Left lung (tissue), 10 donors: ENCODE data around the gene GPR84. TPM values are rescaled to one million over a fixed set of nuclear protein-coding genes. Genes with fewer than 3 reads are reported as not detected.

Source experiments
- ATAC-seq: fragments of 200-7000 bp; cut with Tn5 transposase; one replicate; pipeline ENCODE4 v1.9.1; 2020; ENCODE audit warnings: moderate library complexity
- DNase-seq, 4 donors: peaks; one replicate each; pipeline ENCODE4 v3.0.0-alpha.2; 2013 to 2020
- H3K27ac ChIP-seq, 2 donors: fragments of 200-600 bp; sonication (generic) in 1 of 2; one replicate each; pipeline versions ENCODE4 v1.5.0 to v1.8.0; 2020 to 2021
- H3K27me3 ChIP-seq, 2 donors: fragments of 200-600 bp; sonication (generic) in 1 of 2; one replicate each; pipeline versions ENCODE4 v1.5.0 to v1.8.0; 2020 to 2021
- H3K36me3 ChIP-seq, 2 donors: fragments of 200-600 bp; sonication (generic) in 1 of 2; one replicate each; pipeline versions ENCODE4 v1.5.0 to v1.8.0; 2020 to 2021
- H3K4me1 ChIP-seq, 2 donors: fragments of 200-600 bp; one replicate each; pipeline ENCODE4 v1.8.0; 2021
- H3K4me3 ChIP-seq, 2 donors: fragments of 200-600 bp; sonication (generic) in 1 of 2; one replicate each; pipeline versions ENCODE4 v1.5.0 to v1.8.0; 2020 to 2021; ENCODE audit warnings: mild to moderate bottlenecking in 1 of 2
- H3K9me3 ChIP-seq, 2 donors: fragments of 200-600 bp; sonication (generic) in 1 of 2; one replicate each; pipeline versions ENCODE4 v1.5.0 to v1.8.0; 2020 to 2021
- intact Hi-C, 2 donors: fragments of 100-400 bp; cut with DNase I; formaldehyde crosslinking; loops; one replicate each; pipeline versions ENCODE4 v1.11.2 to v1.14.2; 2022
- polyA plus RNA-seq, 6 donors: library from polyadenylated mRNA; unstranded; fragments of 120-200 nt; gene quantifications; one replicate each; pipeline ENCODE4 v1.2.1, GENCODE V29; 2013; ENCODE audit not compliant: insufficient read length in 6 of 6
- total RNA-seq, 2 donors: library from RNA; stranded (reverse); fragmentation: NEBNext Ultra II Directional; extraction: Animal tissue kit (Norgen Biotek cat#: 25700); gene quantifications; one replicate each; pipeline ENCODE4 v1.2.1, GENCODE V29; 2021
- TF ChIP-seq, protein P1 (sequence below), 2 donors: fragments of 200-600 bp; sonication (generic) in 1 of 2; IDR thresholded peaks; one replicate each; pipeline versions ENCODE4 v1.5.0 to v1.8.0; 2021; ENCODE audit warnings: antibody characterized with exemption in 2 of 2
- donor health status: DM: no; HTN: yes; CAD: no.
- donor health status: DM: no; HTN: no; CAD: no.

Gene GPR84
- total and polyA plus RNA-seq, 8 donors, result 0.23 to 10.3 (median 0.41) TPM; not detected in 1

DNA sequence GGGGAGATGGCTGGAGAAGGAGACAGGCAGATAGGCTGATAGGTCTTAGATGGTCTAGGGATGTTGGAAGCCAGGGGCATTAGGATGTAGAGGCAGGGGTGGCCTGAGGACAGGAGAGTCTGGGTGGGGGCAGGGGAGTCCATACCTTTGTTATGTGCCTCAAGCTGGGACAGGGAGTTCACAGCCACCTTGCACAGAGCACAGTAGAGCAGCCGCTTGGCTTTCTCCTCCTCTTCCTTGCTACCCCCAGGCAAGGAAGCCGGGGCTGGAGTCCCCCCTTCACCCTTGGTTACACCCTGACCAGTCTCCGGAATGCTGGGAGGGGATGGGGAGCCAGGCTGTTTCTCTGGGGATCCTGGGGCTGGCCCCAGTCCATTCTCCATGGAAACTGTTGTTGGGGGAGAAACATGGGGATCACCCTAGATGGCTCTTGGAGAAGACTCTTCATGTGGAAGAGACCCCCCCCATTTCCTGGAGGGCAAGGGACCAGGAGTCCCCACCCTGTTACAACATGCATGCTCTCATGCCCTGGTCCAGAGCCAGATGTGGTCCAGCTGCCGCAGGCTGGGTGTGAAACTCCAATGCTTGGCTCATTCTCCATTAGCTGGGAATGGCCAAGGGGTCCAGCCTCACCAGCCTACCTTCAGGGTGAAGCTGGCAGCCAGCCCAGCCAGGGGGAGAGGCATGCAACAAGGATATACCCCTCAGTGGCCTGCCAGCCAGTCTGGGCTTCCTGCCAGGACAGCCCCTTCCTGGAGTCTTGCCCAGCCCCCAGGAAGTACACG lies 7.2 kb upstream of the GPR84 start:
- Histone ChIP-seq H3K36me3 (peaks cover 0 to 7% of the 10 kb centered on the region in 2 donors), H3K27me3 (no peaks in the 10 kb centered on the region), H3K4me1 (peaks cover 20 to 67% of the 10 kb centered on the region in 2 donors), H3K9me3 (no peaks in the 10 kb centered on the region), H3K4me3 (no peak overlapping the region), H3K27ac (peak overlapping the region; percentile 13 to 19)
- ATAC-seq, result no peak
- intact Hi-C loops, result no loop called here
- TF ChIP-seq, protein P1, sequence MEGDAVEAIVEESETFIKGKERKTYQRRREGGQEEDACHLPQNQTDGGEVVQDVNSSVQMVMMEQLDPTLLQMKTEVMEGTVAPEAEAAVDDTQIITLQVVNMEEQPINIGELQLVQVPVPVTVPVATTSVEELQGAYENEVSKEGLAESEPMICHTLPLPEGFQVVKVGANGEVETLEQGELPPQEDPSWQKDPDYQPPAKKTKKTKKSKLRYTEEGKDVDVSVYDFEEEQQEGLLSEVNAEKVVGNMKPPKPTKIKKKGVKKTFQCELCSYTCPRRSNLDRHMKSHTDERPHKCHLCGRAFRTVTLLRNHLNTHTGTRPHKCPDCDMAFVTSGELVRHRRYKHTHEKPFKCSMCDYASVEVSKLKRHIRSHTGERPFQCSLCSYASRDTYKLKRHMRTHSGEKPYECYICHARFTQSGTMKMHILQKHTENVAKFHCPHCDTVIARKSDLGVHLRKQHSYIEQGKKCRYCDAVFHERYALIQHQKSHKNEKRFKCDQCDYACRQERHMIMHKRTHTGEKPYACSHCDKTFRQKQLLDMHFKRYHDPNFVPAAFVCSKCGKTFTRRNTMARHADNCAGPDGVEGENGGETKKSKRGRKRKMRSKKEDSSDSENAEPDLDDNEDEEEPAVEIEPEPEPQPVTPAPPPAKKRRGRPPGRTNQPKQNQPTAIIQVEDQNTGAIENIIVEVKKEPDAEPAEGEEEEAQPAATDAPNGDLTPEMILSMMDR (IDR thresholded peaks at IDR 0.05), result no peak
- DNase-seq, result peak in 2 of 4 donors; percentile 73 to 89

DNA sequence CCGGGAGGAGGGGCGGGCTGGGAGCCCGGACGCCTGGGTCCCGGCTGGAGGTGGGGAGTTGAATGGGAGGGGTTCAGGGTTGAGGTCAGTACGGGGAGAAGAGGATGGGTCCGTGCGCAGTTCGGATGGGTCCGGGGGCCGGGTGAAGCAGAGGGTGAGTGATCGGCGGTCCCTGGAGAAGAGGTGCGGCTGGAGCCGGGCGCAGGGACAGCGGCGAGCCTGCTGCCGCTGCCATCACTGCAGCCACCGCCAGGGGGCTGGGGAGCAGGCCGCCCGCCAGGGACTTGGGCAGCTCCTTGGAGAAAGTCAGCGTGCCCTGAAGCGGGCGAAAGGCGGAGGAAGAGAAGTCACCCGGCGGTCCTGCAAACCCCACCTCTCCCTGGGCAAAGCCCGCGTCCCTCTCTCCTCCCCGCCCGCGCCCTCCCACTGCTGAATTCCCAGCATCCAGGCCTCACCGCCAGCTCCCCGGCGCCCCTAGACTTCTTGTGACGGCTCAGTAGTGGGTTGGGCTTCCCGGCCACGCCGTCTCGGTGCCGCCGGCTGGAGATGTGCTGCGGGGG lies 6.0 kb upstream of the GPR84 start:
- ATAC-seq (peak; percentile 85), DNase-seq (peak; percentile 70 to 91 (median 82))
- Histone ChIP-seq H3K27ac (peak overlapping the region in 1 of 2 donors; percentile 4), H3K4me3 (peak overlapping the region in 1 of 2 donors; percentile 9), H3K27me3 (no peaks in the 10 kb centered on the region), H3K36me3 (peaks cover 0 to under 1% of the 10 kb centered on the region in 2 donors), H3K4me1 (peaks cover 20 to 74% of the 10 kb centered on the region in 2 donors), H3K9me3 (no peaks in the 10 kb centered on the region)
- intact Hi-C loops, result no loop called here
- TF ChIP-seq, protein P1 (IDR thresholded peaks at IDR 0.05), result peak; percentile 86 to 92

DNA sequence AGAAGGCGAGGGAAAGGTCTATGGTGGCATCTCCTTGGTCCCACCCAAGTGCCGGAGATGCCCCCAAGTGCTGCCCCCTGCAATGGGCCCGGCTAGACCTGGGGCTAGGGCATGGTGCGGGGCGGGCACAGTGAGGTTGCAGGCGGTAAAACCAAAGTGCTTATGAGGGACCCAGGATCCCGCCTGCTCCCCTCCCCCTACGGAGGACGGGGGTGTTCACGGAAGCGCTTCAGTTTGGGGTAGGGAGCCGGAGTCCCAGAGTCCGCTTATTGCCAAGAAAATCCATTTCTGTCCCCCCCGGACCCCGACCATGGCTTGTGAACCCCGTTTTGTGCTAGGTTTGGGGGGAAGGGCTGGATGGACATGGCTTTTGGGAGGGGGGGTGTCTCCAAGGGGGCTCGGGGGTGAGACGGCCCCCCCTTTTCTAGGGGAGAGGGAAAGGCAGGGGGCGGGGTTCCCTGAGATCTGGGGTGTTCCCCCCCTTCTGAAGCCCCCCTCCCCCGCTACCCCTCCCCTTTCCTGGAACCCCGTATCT lies 5.4 kb upstream of the GPR84 start:
- peak overlapping the region in 1 of 2 donors; percentile 9 for H3K4me3 ChIP-seq
- H3K9me3 ChIP-seq, result no peaks in the 10 kb centered on the region
- no peaks in the 10 kb centered on the region for H3K27me3 ChIP-seq
- peaks cover 20 to 80% of the 10 kb centered on the region in 2 donors for H3K4me1 ChIP-seq
- DNase-seq (no peak), ATAC-seq (peak; percentile 3)
- no peaks in the 10 kb centered on the region for H3K36me3 ChIP-seq
- TF ChIP-seq, protein P1 (IDR thresholded peaks at IDR 0.05), result no peak
- peak overlapping the region in 1 of 2 donors; percentile 53 for H3K27ac ChIP-seq
- intact Hi-C loops, result loop anchor here in 1 of 2 donors (10.0 kb wide), 2 partner anchors 75 to 155 kb away; no protein-coding TSS in a partner anchor

DNA sequence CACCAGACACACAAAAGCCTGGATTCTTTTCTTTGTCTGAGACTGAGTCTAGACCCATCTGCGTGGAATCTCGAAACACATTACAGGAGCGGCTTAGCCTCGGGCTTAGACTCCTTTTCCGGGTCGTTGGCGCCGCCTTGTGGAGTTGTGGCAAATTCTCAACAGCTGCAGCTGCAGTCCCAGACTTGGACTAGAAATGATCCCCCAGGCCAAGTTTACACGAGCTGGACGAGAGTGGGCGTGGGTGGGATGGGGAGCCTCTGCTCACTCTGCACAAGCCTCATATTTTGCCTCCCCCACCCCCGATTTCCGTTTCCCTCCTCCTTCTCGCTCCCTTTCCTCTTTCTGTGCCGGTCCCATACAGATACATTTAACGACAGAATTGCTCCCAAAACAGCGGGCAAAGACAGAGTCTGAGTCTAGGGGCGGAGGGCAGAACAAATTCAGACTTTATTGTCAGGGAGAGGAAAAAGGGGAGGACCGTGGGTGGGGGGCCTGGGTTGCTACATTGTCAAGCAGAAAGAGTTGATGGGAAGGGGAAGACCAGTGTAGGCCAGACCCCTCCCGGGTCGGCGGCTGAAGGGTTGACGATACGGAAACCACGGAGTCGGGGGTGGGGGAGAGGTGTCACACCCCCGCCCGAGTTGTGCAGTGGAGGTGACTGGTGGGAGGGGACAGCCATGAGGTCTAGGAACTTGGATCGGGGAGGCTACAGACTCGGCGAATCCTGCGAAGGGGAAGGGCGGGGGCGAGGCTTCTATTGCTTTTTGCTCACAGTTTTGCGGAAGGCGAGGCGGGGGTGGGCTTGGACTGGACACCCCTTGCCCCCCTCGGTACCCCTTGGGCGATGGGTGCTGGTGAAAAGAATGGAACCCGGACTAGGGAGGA lies 4.7 kb upstream of the GPR84 start:
- intact Hi-C loops, result loop anchor here in 1 of 2 donors (10.0 kb wide), 2 partner anchors 74 to 154 kb away; no protein-coding TSS in a partner anchor
- DNase-seq (peak; percentile 88 to 96 (median 94)), ATAC-seq (peak; percentile 80)
- no peaks in the 10 kb centered on the region for H3K36me3 ChIP-seq
- no peaks in the 10 kb centered on the region for H3K9me3 ChIP-seq
- no peak overlapping the region for H3K4me3 ChIP-seq
- peaks cover 20 to 82% of the 10 kb centered on the region in 2 donors for H3K4me1 ChIP-seq
- H3K27me3 ChIP-seq, result no peaks in the 10 kb centered on the region
- H3K27ac ChIP-seq, result peak overlapping the region; percentile 53 to 71
- TF ChIP-seq, protein P1 (IDR thresholded peaks at IDR 0.05), result peak; percentile 73 to 78
